ENCODE results near the gene MBTD1.
"Not testable (repeated sequence)": the region's sequence is repeated elsewhere in the genome, so short reads cannot be mapped to it uniquely, and the experiment has no call there.

The MBTD1 gene

GRCh38 chr17:51259564-51260236, at the start of gene MBTD1:
Gene MBTD1, minus strand, starts transcription at chr17:51260049. Its CDS starts 34,888 bp downstream, at chr17:51225161.
- DNase-seq, result peak; percentile 96

DNA sequence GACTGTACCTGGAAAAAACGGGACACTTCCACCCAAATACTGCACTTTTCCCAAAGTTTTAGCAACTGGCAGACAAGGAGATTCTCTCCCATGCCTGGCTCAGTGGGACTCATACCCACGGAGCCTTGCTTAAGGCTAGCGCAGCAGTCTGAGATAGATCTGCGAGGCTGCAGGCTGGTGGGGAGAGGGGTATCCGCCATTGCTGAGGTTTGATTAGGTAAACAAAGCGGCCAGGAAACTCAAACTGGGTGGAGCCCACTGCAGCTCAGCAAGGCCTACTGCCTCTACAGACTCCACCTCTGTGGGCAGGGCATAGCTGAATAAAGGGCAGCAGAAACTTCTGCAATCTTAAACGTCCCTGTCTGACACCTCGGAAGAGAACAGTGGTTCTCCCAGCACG, 45.3 kb upstream of the MBTD1 start:
- DNase-seq, result no peak

DNA sequence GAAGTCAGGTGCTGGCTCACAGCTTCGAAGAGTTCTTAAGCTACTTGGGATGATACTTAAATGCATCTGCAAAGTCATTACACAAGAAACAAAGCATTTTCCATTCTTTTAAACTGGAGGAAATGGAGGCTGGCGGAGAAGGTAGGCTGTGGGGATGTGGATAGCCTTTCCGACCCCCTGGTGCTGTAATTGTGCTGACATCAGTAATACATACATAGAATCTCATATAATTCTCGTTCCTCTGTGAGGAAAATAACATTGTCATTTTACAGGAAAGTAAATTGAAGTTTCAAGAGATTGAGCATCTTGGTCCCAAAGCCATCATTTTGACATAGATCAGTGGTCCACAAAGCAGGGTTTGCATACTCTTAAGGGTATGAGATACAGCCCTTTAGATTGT, 40.0 kb upstream of the MBTD1 start:
- DNase-seq, result no peak

- peak; percentile 22 for DNase-seq
Measured at GRCh38 chr17:51298508-51299371, 38.9 kb upstream of the MBTD1 start.

- not testable (repeated sequence) for DNase-seq
Measured at GRCh38 chr17:51294338-51294737, 34.5 kb upstream of the MBTD1 start.

DNA sequence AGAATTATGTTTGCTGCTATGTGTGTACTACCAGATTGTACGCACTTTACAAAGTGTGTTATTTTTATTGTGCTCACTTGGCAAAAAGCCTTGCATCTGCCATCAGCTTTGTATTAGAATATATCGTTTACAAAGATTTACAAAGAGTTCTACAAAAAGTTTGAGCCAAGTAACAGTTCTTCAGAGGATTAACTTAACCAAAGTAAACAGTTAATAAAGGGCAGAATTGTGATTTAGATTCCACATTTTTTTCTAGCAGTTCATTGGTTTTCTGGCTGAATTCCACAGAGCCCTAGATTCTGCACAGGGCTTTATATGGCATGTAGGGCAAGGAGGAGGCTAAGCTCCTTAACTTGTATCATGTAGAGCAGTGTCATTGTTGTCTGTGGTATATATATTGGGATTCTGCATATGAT, 29.9 kb upstream of the MBTD1 start:
- DNase-seq, result no peak

DNA sequence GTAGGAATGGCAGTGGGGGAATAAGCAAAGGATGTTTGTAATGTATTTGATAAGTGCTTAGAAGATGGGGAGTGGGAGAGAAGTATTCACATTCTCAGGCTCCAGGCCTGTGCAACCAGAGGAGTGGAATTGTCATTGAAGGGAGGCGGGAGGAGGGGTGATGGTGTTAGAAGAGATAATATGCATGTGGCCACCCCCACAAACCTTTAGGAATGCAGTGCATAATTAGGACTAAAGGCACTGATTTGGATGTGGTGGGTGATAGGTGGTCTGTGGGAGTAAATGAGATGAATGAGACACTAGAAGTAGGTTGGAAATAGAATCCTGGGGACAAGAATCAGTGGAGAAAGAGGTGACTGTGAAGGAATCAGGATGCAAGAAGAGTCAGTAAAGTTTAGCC, 27.6 kb upstream of the MBTD1 start:
- no peak for DNase-seq

GRCh38 chr17:51279183-51279582, 19.3 kb upstream of the MBTD1 start:
- no peak for DNase-seq

- DNase-seq, result no peak
Measured at GRCh38 chr17:51275381-51275780, 15.5 kb upstream of the MBTD1 start.

DNA sequence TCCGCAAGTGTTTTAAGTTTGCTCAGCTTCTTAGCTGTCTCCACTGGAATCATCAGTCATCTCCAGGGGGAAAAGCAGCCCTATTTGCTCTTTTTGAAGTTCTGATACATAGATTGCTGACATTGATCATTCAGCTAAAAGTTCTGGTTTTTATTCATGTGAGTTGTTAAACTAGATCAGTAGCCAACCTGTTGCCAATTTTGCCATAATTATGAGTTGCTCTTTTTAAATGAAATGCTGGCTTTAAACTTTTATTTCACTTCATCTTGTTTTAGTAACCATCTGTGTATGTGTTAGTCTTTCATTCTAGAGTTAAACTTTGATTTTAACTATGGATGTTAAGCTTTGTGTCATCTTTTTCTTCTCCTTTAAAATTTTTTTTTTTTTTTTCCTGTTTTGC, 13.0 kb upstream of the MBTD1 start:
- no peak for DNase-seq

DNA sequence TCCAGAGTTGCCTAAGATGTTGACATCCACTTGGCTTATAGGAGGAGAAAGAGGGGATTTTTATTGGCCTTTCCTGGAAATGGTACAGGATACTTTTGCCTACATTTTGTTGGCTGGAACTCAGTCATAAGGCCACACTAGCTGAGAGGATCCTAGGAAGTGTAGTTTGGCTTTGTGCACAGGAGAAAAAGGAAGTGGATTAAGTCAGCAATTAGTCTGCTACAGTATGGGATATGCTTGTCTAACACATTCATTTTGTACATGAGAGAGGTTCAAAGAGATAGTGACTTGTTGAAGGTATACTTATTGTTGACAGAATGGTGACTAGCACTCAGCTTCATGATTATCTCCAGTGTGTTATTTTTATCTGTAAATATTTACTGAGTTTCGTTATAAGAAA, 10.8 kb upstream of the MBTD1 start:
- no peak for DNase-seq

- no peak for DNase-seq
Measured at GRCh38 chr17:51269991-51270390, 10.1 kb upstream of the MBTD1 start.

- not testable (repeated sequence) for DNase-seq
Measured at GRCh38 chr17:51264466-51264865, 4.6 kb upstream of the MBTD1 start.

GRCh38 chr17:51263006-51263405, 3.2 kb upstream of the MBTD1 start:
- no peak for DNase-seq

GRCh38 chr17:51261024-51261963, 1.4 kb upstream of the MBTD1 start:
- DNase-seq, result no peak

- peak; percentile 97 for DNase-seq
Measured at GRCh38 chr17:51260237-51261023, 581 bp upstream of the MBTD1 start, which contains the start of gene UTP18. Gene UTP18, plus strand, starts transcription at chr17:51260546. Its CDS starts 39 bp downstream, at chr17:51260585.

DNA sequence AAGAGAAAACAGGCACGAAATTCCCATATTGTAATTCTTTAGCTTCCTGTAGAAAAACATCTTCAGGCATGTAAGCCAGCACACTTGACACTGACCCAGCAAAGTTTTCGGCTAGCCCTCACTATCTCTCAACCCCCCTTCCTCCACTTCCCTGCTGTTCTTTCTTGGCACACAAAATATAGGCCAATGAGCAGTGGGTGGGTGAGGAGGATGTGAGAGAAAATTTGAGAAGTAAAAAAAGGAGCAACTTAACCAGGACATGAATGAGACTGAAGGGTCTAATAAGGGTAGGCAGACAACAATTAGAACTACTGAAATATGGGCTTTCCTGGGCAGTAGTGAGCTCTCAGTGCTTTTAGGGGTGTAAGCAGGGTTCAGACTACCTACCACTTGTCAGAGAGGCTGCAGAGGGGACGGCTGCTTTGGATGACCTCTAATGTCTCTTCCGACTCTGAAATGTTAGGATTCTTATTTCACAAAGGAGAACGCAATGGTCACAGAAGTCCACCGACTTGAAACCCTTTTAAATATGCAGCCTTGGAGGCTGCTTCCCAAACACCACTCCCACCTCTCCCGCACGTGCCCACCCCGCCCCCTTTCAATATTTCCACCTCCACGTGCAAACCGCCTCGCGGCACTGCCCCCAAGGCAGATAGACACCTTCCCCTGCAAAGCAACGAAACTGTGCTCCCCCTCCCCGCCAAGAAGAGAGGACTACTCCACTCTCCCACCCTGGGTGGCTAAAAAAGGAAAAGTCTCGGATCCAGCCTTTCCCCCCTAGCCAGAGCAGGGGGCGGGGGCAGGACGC, 889 bp downstream of the MBTD1 start:
- no peak for DNase-seq

DNA sequence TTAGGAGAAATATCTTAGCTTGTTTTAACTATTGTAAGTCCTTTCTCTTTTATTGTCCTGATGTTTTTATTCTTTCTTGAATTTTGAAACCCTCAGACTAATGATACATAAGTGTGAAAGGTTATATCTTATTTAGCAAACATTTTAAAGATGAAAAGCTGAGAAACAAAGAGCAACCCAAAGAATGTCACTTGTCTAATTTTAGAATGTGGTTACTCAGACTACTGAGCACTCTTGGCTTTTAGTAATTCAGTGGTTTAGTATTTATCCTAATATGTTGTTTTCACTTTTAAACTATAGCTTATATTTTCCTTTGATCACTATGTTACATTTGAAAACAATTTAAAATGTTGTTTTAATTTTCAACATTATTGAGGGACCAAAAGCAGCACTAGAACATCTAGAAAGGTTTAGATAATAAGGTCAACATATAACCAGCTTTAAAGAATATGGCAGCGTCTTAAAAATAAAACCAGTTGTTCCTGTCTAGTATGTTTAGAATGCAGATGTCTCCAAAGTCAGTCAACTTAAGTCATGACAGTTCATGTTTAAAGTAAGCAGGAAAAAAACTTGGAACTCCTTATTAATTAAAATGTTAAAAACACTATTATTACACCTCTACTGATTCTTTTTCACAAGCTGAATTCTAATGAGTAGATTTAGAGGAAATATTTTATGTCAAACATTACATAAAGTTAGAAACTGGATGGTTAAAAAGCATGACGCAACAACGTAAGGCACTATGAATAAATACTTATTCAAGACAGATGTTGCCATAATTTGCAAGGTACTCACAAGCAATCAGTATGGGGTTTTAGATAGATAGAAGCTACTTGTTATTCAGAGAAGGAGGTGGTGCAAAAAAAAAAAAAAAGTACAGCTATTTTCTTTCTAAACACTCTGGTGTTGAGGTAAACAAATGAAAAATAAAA, 2.4 kb downstream of the MBTD1 start:
- DNase-seq, result no peak

DNA sequence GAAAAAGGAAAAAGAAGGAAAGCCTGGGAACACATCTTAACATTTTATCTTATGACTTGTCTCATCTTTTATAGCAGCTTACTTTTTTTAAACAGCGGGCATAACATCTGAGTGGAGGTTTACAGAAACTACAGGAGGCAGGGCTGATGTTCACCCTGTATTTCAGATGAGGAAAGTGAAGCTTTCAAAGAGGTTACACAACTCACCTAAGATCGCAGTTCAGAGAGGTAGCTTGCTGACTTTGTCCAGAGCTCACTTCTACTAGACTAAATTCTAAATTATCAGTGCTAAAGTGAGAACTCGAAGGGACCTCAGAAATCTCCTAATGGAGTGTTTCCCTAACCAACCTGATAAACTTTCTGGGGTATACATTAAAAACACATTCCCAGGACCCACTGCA, 3.7 kb downstream of the MBTD1 start:
- DNase-seq, result no peak

DNA sequence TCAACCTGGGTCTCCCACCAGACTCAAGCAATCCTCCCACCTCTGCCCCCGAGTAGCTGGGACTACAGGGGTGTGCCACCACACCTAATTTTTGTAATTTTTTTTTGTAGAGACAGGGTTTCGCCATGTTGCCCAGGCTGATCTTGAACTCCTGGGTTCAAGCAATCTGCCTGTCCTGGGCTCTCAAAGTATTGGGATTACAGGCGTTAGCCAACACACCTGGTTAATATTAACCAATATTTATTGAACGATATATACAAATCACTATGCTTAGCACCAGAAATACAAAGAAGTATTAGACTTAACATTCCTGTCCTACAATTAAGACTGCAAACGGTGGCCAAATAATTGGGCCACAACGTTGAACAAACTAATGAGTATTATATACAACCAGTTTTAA, 4.2 kb downstream of the MBTD1 start:
- no peak for DNase-seq

Data from CD4-positive, alpha-beta T cell treated with Interleukin-10 for 1 hour (primary cell).